Measurements from ENCODE around the gene MAGEB3. TPM values are rescaled to one million over a fixed set of nuclear protein-coding genes. Genes with fewer than 3 reads are reported as not detected.

Gene MAGEB3
- polyA plus RNA-seq, 3 donors = not detected

- no peak for DNase-seq (ENCODE audit: extremely low read depth in 1 of 11, low read depth in 9 of 11, low spot score in 4 of 11)
Measured at GRCh38 chrX:30262763-30263162, 32.3 kb downstream of the MAGEB3 start.

- DNase-seq (ENCODE audit: extremely low read depth in 1 of 11, low read depth in 9 of 11, low spot score in 4 of 11) = no peak
Measured at GRCh38 chrX:30270639-30271038, 40.2 kb downstream of the MAGEB3 start.

GRCh38 chrX:30275498-30275897 is 45.0 kb downstream of the MAGEB3 start:
- DNase-seq (ENCODE audit: extremely low read depth in 1 of 11, low read depth in 9 of 11, low spot score in 4 of 11) = no peak

GRCh38 chrX:30278365-30278764 is 47.9 kb downstream of the MAGEB3 start:
- DNase-seq (ENCODE audit: extremely low read depth in 1 of 11, low read depth in 9 of 11, low spot score in 4 of 11) = no peak

GRCh38 chrX:30280428-30280827 is 50.0 kb downstream of the MAGEB3 start:
- DNase-seq (ENCODE audit: extremely low read depth in 1 of 11, low read depth in 9 of 11, low spot score in 4 of 11) = no peak

GRCh38 chrX:30282527-30282926 is 52.1 kb downstream of the MAGEB3 start:
- no peak for DNase-seq (ENCODE audit: extremely low read depth in 1 of 11, low read depth in 9 of 11, low spot score in 4 of 11)

GRCh38 chrX:30283456-30284200 is 53.2 kb downstream of the MAGEB3 start:
- no peak for DNase-seq (ENCODE audit: extremely low read depth in 1 of 11, low read depth in 9 of 11, low spot score in 4 of 11)

Other genes starting within 250 kb of the MAGEB3 start
- gene MAGEB2, start 15.1 kb upstream of the MAGEB3 start, polyA plus RNA-seq (ENCODE audit: insufficient read length in 3 of 3) = not detected
- not detected for gene MAGEB4, start 11.3 kb downstream of the MAGEB3 start, polyA plus RNA-seq (ENCODE audit: insufficient read length in 3 of 3)
- not detected for gene MAGEB1, start 16.5 kb downstream of the MAGEB3 start, polyA plus RNA-seq (ENCODE audit: insufficient read length in 3 of 3)
- under 1 TPM in 2 of 3 donors, not detected in 1; 0.32 to 0.41 TPM for gene NR0B1, start 78.7 kb downstream of the MAGEB3 start, polyA plus RNA-seq (ENCODE audit: insufficient read length in 3 of 3)

Measured in renal cortex interstitium (tissue), 11 donors.